HG03469 (cell line): ENCODE measurements around the gene MAOB.
"Not testable (repeated sequence)": the region's sequence is repeated elsewhere in the genome, so short reads cannot be mapped to it uniquely, and the experiment has no call there.

Experiments
- ATAC-seq: cut with Tn5 transposase; IDR thresholded peaks from one replicate; pipeline ENCODE4 v1.9.1; 2021; ENCODE audit warnings: mild to moderate bottlenecking, moderate library complexity, moderate number of reproducible peaks; ENCODE audit not compliant: unreplicated experiment

The MAOB gene

GRCh38 chrX:43882294-43882681, at the start of gene MAOB:
MAOB (minus strand) TSS chrX:43882450; CDS start chrX:43882299, 151 bp downstream.
- no peak for ATAC-seq

- not testable (repeated sequence) for ATAC-seq
Measured at GRCh38 chrX:43922032-43922431, 39.8 kb upstream of the MAOB start.

DNA sequence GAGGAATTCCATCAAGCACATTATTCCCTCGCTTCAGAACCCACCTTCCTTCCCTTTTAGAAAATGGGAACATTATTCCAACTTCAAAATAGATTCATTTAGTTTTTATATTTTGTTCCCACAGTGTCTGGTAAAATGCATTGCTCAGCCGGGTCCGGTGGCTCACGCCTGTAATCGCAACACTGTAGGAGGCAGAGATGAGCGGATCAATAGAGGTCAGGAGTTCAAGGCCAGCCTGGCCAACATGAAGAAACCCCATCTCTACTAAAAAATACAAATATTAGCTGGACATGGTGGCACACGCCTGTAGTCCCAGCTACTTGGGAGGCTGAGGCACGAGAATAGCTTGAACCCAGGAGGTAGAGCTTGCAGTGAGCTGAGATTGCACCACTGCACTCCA, 28.5 kb upstream of the MAOB start:
- ATAC-seq = not testable (repeated sequence)

- ATAC-seq = no peak
Measured at GRCh38 chrX:43910012-43910411, 27.8 kb upstream of the MAOB start.

GRCh38 chrX:43909141-43909540, 26.9 kb upstream of the MAOB start:
- no peak for ATAC-seq

- ATAC-seq = no peak
Measured at GRCh38 chrX:43899878-43900815, 17.9 kb upstream of the MAOB start.

DNA sequence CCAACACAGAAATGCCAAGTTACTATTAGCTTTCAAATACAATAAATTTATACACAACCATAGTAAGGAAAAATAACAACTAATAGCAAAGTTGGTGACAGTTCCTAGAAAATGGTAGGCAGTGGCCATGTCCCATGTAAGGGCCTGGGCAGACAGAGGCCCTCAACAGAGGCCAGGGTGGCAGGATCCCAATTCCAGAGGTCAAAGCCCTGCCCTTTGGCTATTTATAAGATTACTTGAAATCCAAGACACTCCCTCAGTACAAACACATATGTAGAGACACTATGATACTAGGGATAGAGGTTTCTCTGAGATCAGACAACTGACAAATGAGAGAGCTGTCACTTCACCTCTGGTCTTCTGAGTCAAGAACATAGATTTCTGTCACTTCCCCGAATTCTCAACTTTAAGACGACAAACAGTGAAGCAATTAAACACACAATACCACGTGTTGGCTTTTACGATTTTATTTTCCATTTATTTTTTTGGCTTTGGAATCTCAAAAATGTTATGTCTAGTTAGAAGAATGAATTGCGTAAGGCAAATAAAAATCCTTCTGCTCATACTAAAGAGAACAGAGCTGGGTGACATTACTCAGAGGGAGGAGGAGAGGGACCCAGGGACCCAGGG, 16.3 kb upstream of the MAOB start:
- no peak for ATAC-seq

DNA sequence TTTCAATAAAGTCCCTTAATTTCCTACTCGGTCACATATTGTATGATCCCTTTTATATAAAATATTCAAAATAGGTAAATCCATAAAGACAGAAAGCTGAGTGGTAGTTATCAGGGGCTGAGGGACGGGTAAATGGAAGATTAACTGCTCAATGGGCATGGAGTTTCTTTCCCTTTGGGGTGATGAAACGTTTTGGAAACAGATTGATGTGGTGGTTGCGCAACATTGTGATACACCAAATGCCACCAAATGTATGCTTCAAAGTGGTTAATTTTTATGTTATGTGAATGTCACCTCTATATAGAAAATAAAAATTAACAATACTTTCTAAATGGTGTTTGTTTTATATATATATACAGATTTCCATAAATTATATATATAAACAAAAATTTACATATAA, 15.0 kb upstream of the MAOB start:
- no peak for ATAC-seq

DNA sequence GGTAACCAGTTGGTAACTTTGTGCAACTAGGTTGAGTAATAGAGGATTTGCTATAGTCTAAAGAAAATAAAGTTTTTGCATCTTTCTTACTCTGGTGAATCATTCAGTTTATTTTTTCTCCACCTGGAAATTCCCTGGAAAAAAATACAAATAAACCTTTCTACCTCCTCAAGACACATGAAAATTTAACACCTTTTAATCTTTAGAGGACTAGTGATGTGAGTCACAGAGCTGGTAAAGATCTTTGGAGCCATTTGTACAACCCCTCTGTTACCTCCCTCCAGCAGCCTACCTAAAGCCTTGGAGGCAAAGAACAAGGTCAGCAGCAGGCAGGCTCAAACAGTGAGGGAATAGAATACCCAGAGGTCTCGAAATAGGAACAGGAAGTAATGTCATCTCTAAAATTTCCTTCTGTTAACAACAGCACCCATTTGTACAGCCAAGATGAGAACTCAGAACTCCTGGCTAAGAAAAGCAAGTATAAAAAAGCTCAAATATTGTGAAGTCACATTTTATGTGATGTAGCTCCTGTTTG, 10.2 kb upstream of the MAOB start:
- ATAC-seq = no peak

- ATAC-seq = no peak
Measured at GRCh38 chrX:43885617-43886016, 3.4 kb upstream of the MAOB start.

DNA sequence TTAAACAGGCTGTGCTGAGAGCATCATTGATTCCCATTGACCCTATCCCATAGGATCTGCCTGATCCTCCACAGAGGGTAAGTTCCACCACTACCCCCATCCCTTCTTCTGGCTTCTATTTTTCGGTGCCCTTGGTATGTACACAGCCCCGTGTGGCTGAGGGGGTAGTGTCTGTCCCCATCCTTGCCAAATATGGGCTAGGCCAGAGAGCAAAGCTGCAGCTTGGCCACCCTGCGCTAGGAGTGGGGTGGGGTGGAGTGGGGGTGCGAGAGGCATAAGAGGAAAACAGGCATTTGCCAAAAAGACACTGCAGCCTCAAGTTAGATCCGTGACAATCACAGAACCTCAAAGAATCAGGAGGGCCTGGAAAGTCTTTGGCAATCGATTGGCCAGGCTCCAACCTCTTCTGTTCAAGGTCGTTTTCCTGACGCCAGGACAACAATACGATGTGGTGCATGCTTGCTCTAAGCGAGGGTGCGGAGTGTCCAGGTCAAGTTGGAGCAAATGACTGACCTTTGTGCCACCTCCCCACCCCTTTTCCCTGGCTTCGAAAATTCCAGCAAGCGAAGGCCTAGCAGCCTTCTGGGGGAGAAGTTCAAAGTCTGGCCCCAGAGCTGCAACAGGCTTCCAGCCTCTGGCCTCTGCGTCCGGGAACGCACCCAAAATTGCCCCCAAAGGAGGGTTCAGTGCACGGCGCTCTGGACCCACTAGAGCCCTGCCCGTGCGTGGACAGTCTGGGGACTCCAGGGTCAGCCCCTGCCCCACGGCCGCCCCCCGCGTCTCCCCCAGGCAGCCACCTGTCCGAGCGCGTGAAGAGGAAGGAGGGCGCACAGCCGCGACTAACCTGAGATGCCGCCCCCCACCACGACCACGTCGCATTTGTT, 598 bp downstream of the MAOB start:
- ATAC-seq = no peak

- ATAC-seq = no peak
Measured at GRCh38 chrX:43880425-43880824, 1.8 kb downstream of the MAOB start.

DNA sequence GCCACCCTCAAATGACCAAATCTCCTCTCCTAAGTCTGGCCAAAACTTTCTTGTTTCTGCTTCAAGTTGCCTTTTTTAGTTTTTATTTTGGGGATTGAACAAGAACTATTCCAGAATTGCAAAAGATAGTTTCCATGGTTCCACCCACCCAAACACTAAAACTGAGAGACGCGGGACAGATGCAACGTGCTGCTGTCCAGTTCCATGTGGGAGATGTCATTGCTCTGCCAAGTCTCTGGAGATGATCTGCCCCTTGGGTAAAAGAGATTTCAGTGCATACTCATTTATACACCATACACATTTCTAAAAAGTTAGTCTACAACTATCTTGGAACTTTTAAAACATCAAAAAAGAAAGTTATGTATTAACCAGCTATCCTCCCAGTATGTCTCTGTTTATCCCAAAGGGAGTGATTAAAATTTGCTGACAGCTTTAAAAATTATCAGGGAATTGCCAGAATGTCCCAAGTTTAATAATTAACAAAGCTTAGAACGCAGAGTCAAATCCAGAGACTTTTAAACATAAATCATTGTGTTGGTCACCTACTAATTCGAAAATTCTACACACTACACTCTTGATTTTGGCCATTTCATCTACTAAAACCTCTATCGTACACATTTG, 3.2 kb downstream of the MAOB start:
- ATAC-seq = no peak

DNA sequence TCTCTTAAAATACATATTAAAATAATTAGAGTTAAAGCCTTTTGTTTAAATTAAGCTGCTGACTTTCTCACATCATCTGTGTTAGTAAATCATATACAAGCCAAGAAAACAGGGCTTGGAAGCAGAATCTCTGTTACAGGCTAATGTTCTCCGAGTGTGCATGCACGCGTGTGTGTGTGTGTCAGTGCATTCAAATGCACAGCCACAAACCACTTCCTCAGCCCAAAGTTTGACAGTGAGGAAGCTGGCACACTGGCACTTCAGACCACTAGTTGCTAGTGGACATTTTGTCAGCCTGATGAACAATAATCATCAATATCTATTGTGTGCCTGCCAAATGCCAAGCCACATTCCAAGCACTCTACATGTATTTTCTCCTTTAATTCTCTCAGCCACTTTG, 5.6 kb downstream of the MAOB start:
- ATAC-seq = no peak

DNA sequence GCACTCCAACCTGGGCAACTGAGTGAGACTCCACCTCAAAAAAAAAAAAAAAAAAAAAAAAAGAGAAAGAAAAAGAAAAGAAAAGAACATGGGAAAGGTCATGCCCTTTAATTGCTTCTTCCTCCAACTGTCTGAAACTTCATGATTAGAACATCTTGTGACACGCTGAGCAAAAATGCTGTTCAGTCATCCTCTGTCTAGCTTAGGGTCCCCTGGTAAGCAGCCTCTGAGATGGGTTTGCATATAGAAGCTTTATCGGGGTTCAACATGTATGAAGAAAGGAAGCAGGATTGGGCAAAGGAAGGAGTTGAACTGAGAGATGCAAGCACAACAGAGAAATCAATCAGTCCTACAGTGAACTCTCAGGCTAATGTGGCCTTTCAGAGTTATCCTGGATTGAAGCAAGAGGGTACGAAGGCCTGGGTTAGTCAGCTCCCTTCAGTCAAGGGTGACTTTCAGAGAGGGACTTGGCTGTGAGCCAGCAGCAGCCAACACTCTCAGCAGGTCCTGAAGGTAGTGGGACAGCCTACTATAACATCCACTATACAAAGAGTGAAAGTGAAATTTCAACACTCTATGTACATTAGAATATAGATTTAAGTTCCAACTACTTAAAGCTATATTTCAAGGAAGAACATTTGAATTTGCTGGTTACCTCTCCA, 11.4 kb downstream of the MAOB start:
- no peak for ATAC-seq

DNA sequence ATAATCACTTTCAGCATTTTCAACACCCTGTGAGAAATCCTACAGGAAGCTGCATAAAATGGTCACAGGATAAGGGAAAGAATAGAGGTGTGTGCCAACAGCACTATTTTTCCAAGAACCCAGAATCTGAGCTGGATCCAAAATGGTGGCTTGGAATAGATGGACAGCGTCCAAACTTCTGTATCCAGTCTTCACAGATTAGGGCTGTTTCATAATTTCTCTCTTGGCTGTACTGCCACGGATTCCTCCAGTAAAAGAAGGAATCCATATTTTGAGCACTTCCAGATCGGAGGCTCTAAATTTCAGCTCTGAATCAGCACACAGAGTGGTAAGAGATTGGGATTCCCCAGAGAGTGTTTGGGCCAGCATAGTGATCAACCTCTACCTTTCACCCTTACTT, 12.2 kb downstream of the MAOB start:
- no peak for ATAC-seq

GRCh38 chrX:43868791-43869190, 13.5 kb downstream of the MAOB start:
- ATAC-seq = no peak

GRCh38 chrX:43866423-43866822, 15.8 kb downstream of the MAOB start:
- ATAC-seq = no peak

DNA sequence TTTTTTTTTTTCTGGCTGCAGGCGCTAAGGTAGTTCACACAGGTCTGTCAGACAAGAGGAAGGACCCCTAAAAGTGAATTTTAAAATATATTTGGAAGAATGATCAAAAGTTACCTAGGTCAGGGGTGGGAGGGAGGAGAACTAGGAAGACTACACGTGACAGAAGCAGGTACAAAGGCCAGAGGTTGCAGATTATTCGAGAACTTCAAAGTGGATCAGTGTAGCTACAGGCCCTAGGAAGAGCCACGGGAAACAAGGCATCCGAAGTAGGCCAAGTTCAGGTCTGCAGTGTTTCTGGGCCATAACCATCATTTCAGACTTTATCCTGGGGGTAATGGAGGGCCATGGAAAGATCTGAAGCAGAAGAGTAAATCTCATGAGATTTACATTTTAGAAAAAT, 16.5 kb downstream of the MAOB start:
- ATAC-seq = no peak

DNA sequence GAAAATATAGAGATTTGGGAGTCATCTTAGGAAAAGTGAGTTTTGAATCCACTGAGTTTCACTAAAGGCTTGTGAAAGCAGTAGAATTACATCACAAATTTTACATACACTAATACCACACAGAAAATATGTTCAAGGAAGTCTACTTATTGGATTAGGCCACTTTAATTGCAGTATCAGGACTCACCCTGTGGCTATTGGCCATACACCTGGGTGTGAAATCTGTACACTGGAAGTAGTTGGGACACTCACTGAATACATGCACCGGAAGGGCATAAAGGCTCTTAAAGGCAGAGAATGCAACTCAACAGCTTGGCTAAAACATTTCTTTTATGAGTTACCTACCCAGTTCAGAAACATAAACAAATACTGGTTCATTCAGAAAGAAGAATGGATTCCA, 19.8 kb downstream of the MAOB start:
- ATAC-seq = no peak
